ENCODE data around the gene SCUBE1. TPM values are rescaled to one million over a fixed set of nuclear protein-coding genes. Genes with fewer than 3 reads are reported as not detected.

The SCUBE1 gene
- total and polyA plus RNA-seq, 9 donors, result 5.5 to 202 (median 49.0) TPM

DNA sequence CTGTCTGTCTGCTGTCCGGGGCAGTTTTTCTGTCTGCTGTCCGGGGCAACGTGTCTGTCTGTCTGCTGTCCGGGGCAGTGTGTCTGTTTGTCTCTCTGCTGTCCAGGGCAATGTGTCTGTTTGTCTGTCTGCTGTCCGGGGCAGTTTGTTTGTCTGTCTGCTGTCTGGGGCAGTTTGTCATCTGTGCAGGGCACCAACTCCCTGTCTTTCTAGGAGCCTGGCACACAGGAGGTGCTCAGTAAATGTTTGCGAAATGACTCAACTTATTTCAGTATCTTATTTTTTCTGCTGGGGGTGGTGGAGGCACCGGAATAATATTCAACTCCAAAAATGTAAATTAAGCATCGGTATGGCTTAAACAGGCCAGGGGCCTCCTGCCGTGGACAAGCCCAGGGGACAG, 144.2 kb downstream of the SCUBE1 start:
- DNase-seq, result no peak
- TF ChIP-seq, protein P1, sequence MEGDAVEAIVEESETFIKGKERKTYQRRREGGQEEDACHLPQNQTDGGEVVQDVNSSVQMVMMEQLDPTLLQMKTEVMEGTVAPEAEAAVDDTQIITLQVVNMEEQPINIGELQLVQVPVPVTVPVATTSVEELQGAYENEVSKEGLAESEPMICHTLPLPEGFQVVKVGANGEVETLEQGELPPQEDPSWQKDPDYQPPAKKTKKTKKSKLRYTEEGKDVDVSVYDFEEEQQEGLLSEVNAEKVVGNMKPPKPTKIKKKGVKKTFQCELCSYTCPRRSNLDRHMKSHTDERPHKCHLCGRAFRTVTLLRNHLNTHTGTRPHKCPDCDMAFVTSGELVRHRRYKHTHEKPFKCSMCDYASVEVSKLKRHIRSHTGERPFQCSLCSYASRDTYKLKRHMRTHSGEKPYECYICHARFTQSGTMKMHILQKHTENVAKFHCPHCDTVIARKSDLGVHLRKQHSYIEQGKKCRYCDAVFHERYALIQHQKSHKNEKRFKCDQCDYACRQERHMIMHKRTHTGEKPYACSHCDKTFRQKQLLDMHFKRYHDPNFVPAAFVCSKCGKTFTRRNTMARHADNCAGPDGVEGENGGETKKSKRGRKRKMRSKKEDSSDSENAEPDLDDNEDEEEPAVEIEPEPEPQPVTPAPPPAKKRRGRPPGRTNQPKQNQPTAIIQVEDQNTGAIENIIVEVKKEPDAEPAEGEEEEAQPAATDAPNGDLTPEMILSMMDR (IDR thresholded peaks at IDR 0.05), result no peak
- TF ChIP-seq EP300 (IDR thresholded peaks at IDR 0.05) (no peak), POLR2A (IDR thresholded peaks at IDR 0.05) (no peak)
- Histone ChIP-seq H3K27me3 (no peaks in the 10 kb centered on the region), H3K4me1 (ENCODE audit: insufficient read depth) (no peaks in the 10 kb centered on the region), H3K4me3 (no peak overlapping the region), H3K27ac (no peak overlapping the region), H3K36me3 (no peaks in the 10 kb centered on the region), H3K9me3 (no peaks in the 10 kb centered on the region)
- WGBS, 3 donors, result 52 to 62% (median 57%) methylated on average over 9 of the region's 9 CpGs
- intact Hi-C loops (cut with DNase I), result no loop called here

DNA sequence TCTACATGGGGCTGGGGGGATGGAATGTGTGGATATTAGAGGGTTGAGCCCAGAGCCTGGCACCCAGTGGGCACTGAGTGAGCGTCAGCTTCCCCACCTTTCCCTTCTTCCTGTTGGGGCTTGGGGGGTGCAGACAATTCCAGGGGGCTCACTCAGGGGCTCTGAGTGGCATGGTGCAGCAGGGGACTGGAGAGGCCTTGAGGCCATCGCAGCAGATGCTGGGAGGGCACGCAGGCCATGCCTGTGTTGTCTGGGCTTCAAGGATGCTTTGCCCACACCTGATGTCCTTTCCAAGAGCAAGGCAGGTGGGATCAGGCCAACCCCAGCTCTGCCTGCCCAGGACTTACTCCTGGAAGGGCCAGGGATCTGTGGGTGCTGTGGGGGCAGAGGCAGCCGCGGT, 145.0 kb downstream of the SCUBE1 start:
- Histone ChIP-seq H3K36me3 (no peaks in the 10 kb centered on the region), H3K4me3 (no peak overlapping the region), H3K9me3 (no peaks in the 10 kb centered on the region), H3K4me1 (ENCODE audit: insufficient read depth) (no peaks in the 10 kb centered on the region), H3K27me3 (no peaks in the 10 kb centered on the region), H3K27ac (no peak overlapping the region)
- intact Hi-C loops (cut with DNase I), result no loop called here
- DNase-seq, result no peak
- WGBS, 3 donors, result 77 to 87% (median 81%) methylated on average over 5 of the region's 5 CpGs
- TF ChIP-seq POLR2A (IDR thresholded peaks at IDR 0.05) (no peak), EP300 (IDR thresholded peaks at IDR 0.05) (no peak)
- TF ChIP-seq, protein P1 (IDR thresholded peaks at IDR 0.05), result no peak

DNA sequence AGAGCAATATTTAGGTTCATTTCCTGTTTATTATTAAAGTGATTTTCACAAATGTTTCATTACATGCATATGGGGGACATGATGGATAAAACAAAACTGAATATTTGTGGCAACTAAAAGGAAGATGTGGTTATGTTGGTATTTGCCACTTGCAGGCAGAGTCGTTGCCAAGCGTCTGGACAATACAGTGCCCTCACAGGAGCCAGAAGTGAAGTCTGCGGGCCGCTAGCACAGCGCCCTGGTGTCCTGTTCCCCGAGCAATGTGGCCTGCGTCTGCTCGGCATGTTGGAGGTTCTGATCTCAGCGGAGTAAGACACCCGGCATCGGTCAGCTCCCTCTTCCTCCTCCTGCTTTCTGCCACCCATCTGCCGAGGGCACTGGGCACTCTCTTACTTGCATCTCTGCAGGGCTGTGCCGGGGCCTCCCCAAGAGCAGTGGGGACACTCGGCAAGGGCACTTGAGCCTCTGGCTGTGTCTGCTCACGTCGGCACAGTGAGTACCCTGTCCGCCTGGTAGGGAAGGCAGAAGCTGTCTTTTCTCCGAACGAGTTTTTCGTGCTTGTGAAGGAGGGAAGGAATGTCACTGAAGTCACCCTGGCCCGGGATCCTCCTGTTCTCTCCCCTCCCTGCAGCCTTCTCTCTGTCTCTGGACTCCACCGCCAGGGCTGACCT, 145.8 kb downstream of the SCUBE1 start:
- Histone ChIP-seq H3K4me3 (no peak overlapping the region), H3K4me1 (ENCODE audit: insufficient read depth) (no peaks in the 10 kb centered on the region), H3K9me3 (no peaks in the 10 kb centered on the region), H3K27ac (no peak overlapping the region), H3K27me3 (no peaks in the 10 kb centered on the region), H3K36me3 (no peaks in the 10 kb centered on the region)
- intact Hi-C loops (cut with DNase I), result no loop called here
- no peak for DNase-seq
- 56 to 61% (median 58%) methylated on average over 22 of the region's 22 CpGs for WGBS, 3 donors
- TF ChIP-seq, protein P1 (IDR thresholded peaks at IDR 0.05), result no peak
- TF ChIP-seq POLR2A (IDR thresholded peaks at IDR 0.05) (no peak), EP300 (IDR thresholded peaks at IDR 0.05) (no peak)

DNA sequence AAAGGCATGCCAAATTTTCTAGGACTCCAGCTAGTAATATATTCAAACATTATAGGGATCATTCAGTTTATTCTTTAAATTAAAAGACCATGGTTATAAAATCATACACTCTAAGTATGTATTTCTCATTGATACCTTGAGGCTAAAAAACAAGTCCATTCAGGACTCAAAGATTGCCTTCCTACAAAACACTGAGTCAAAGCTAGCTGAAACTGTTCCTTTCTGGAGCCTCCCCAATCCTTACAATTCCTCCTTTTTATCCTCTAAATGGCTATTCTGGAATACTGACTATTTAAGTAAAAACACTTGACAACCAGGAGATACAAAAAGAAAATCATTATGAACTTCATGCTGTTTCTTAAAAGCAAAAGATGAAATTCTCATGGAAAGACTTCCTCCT, 151.3 kb downstream of the SCUBE1 start:
- TF ChIP-seq POLR2A (IDR thresholded peaks at IDR 0.05), result no peak
- TF ChIP-seq, protein P1 (IDR thresholded peaks at IDR 0.05), result no peak
- TF ChIP-seq EP300 (IDR thresholded peaks at IDR 0.05), result no peak
- H3K27ac ChIP-seq, result no peak overlapping the region
- H3K27me3 ChIP-seq, result no peaks in the 10 kb centered on the region
- intact Hi-C loops (cut with DNase I), result no loop called here
- DNase-seq, result no peak
- H3K9me3 ChIP-seq, result no peaks in the 10 kb centered on the region
- H3K4me3 ChIP-seq, result no peak overlapping the region
- H3K36me3 ChIP-seq, result no peaks in the 10 kb centered on the region
- peaks cover 1% of the 10 kb centered on the region for H3K4me1 ChIP-seq (ENCODE audit: insufficient read depth)
